ENCODE measurements around the gene PFKL.

- TF ChIP-seq CTCF (IDR thresholded peaks at IDR 0.05) (no peak), EZH2 (IDR thresholded peaks at IDR 0.05; ENCODE audit: borderline replicate concordance, insufficient read depth, low read depth, low read length, poor library complexity, severe bottlenecking) (no peak)
Observed at GRCh38 chr21:44349847-44350772, 50.3 kb downstream of the PFKL start.
